ENCODE measurements around the gene TTBK1.
A peak's percentile ranks its signal among the peaks of the same experiment; 100 is the strongest.

Gene TTBK1

GRCh38 chr6:43226192-43226851, 17.0 kb upstream of the TTBK1 start:
- DNase-seq: no peak

- peak; percentile 48 for DNase-seq
These were observed 14.1 kb upstream of the TTBK1 start, which contains the start of gene DNPH1 for GRCh38 chr6:43228951-43229802. Gene DNPH1 (minus strand): TSS chr6:43229481. CDS start chr6:43229456, 25 bp downstream.

- no peak for DNase-seq
These were observed 13.3 kb upstream of the TTBK1 start for GRCh38 chr6:43229803-43230620.

GRCh38 chr6:43231053-43231452, 12.2 kb upstream of the TTBK1 start:
- DNase-seq: no peak

- no peak for DNase-seq
These were observed 11.4 kb upstream of the TTBK1 start for GRCh38 chr6:43231735-43232450.

- no peak for DNase-seq
These were observed 7.4 kb upstream of the TTBK1 start for GRCh38 chr6:43235841-43236240.

GRCh38 chr6:43239054-43239453, 4.2 kb upstream of the TTBK1 start:
- no peak for DNase-seq

- no peak for DNase-seq
These were observed 2.3 kb upstream of the TTBK1 start for GRCh38 chr6:43240950-43241349.

- no peak for DNase-seq
These were observed 1.8 kb upstream of the TTBK1 start for GRCh38 chr6:43241446-43241845.

- DNase-seq: no peak
These were observed 512 bp downstream of the TTBK1 start for GRCh38 chr6:43243664-43244321.

- DNase-seq: peak; percentile 75
These were observed 3.2 kb downstream of the TTBK1 start for GRCh38 chr6:43246301-43247113.

GRCh38 chr6:43247114-43247999, 4.1 kb downstream of the TTBK1 start:
- peak; percentile 75 for DNase-seq

- no peak for DNase-seq
These were observed 4.8 kb downstream of the TTBK1 start for GRCh38 chr6:43248101-43248500.

- DNase-seq: no peak
These were observed 5.5 kb downstream of the TTBK1 start for GRCh38 chr6:43248791-43249190.

- peak; percentile 61 for DNase-seq
These were observed 7.7 kb downstream of the TTBK1 start for GRCh38 chr6:43250992-43251373.

- no peak for DNase-seq
These were observed 10.1 kb downstream of the TTBK1 start for GRCh38 chr6:43253401-43253800.

GRCh38 chr6:43254138-43254817, 11.0 kb downstream of the TTBK1 start:
- no peak for DNase-seq

- DNase-seq: no peak
These were observed 11.6 kb downstream of the TTBK1 start for GRCh38 chr6:43254846-43255245.

GRCh38 chr6:43255408-43256054, 12.2 kb downstream of the TTBK1 start:
- no peak for DNase-seq
